Breast epithelium (tissue), 4 donors: ENCODE data around the gene ANAPC2. TPM values are rescaled to one million over a fixed set of nuclear protein-coding genes. Genes with fewer than 3 reads are reported as not detected.

Source experiments
- DNase-seq, 2 donors: peaks; one replicate each; pipeline ENCODE4 v3.0.0-alpha.2; 2019; ENCODE audit warnings: low spot score in 2 of 2
- H3K27ac ChIP-seq, 2 donors: fragments of 200-600 bp; sonication (generic) in 1 of 2; one replicate each; pipeline ENCODE4 v1.5.1; 2016 to 2019; ENCODE audit warnings: mild to moderate bottlenecking in 1 of 2
- H3K27me3 ChIP-seq, 2 donors: fragments of 200-600 bp; sonication (generic) in 1 of 2; one replicate each; pipeline versions ENCODE4 v1.5.1 to v1.6.0; 2017 to 2019; ENCODE audit warnings: control low read depth in 1 of 2, mild to moderate bottlenecking in 1 of 2
- H3K36me3 ChIP-seq: fragments of 200-600 bp; one replicate; pipeline ENCODE4 v1.5.1; 2019
- H3K4me1 ChIP-seq, 2 donors: fragments of 200-600 bp; sonication (generic); one replicate each; pipeline ENCODE4 v1.5.1; 2016 to 2019; ENCODE audit warnings: control low read depth in 1 of 2
- H3K4me3 ChIP-seq, 3 donors: fragments of 200-600 bp; sonication (generic); 1 replicate in 2 of 3; 2 replicates in 1 of 3; pipeline ENCODE4 v1.5.1; 2016 to 2019; ENCODE audit warnings: mild to moderate bottlenecking in 3 of 3, moderate library complexity in 2 of 3
- H3K9me3 ChIP-seq, 2 donors: fragments of 200-600 bp; sonication (generic) in 1 of 2; one replicate each; pipeline ENCODE4 v1.5.1; 2016 to 2019; ENCODE audit warnings: control low read depth in 1 of 2
- CTCF ChIP-seq, 3 donors: fragments of 450-650 bp; IDR thresholded peaks; one replicate each; pipeline ENCODE4 v1.5.1; 2016 to 2017; ENCODE audit warnings: antibody characterized with exemption in 3 of 3, mild to moderate bottlenecking in 3 of 3, moderate library complexity in 3 of 3
- POLR2A ChIP-seq: fragments of 450-650 bp; IDR thresholded peaks from one replicate; pipeline ENCODE4 v1.6.1; 2016; ENCODE audit warnings: antibody characterized with exemption, mild to moderate bottlenecking, moderate library complexity
- POLR2AphosphoS5 ChIP-seq, 3 donors: sonication (generic); formaldehyde crosslinking; IDR thresholded peaks; one replicate each; pipeline ENCODE4 v1.6.1; 2017; ENCODE audit warnings: antibody characterized with exemption in 3 of 3
- intact Hi-C: fragments of 100-400 bp; cut with DNase I; formaldehyde crosslinking; loops from one replicate; pipeline ENCODE4 v1.15.1; 2023; ENCODE audit warnings: low total_unique reads
- total RNA-seq, 3 donors: library from RNA; depleted of rRNA; stranded (reverse); fragments of >200 nt; gene quantifications; one replicate each; pipeline ENCODE4 v1.1.0, GENCODE V29; 2016

ANAPC2 gene
- total RNA-seq, 3 donors from 2014 or later = 32.0 to 35.7 (median 32.9) TPM

GRCh38 chr9:137227054-137227852 is 38.9 kb upstream of the ANAPC2 start, which contains the start of gene RNF224:
TSS of gene RNF224 (plus strand) at chr9:137227502. CDS start at chr9:137228336, 834 bp downstream.
- Histone ChIP-seq H3K36me3 (no peaks in the 10 kb centered on the region), H3K4me3 (peak within 1 kb of the TSS in 2 of 3 donors; percentile 6 to 25), H3K9me3 (no peaks in the 10 kb centered on the region), H3K4me1 (peaks cover 7% of the 10 kb centered on the region in 2 donors), H3K27ac (peak within 1 kb of the TSS; percentile 53 to 78), H3K27me3 (peaks cover 4 to 43% of the 10 kb centered on the region in 2 donors)
- intact Hi-C loops = loop anchor here (5.0 kb wide), 1 partner anchor 95 kb away; no protein-coding TSS in a partner anchor
- TF ChIP-seq CTCF (IDR thresholded peaks at IDR 0.05) (peak; percentile 57 to 99 (median 89)), POLR2A (no peak), POLR2AphosphoS5 (IDR thresholded peaks at IDR 0.05) (peak in 1 of 3 donors; percentile 61)
- peak; percentile 76 to 89 for DNase-seq

GRCh38 chr9:137226338-137227053 is 38.1 kb upstream of the ANAPC2 start:
- H3K27me3 ChIP-seq = peaks cover 4 to 35% of the 10 kb centered on the region in 2 donors
- H3K4me1 ChIP-seq = peaks cover 7% of the 10 kb centered on the region in 2 donors
- intact Hi-C loops = loop anchor here (5.0 kb wide), 1 partner anchor 94 kb away; no protein-coding TSS in a partner anchor
- no peak for DNase-seq
- no peaks in the 10 kb centered on the region for H3K9me3 ChIP-seq
- no peaks in the 10 kb centered on the region for H3K36me3 ChIP-seq
- peak overlapping the region in 1 of 3 donors; percentile 25 for H3K4me3 ChIP-seq
- no peak for TF ChIP-seq CTCF (IDR thresholded peaks at IDR 0.05)
- no peak for TF ChIP-seq POLR2A
- TF ChIP-seq POLR2AphosphoS5 (IDR thresholded peaks at IDR 0.05) = no peak
- peak overlapping the region; percentile 53 to 78 for H3K27ac ChIP-seq

- DNase-seq = no peak
- Histone ChIP-seq H3K4me1 (peaks cover 7% of the 10 kb centered on the region in 2 donors), H3K36me3 (no peaks in the 10 kb centered on the region), H3K27me3 (peaks cover 4 to 28% of the 10 kb centered on the region in 2 donors), H3K4me3 (no peak overlapping the region), H3K27ac (peak overlapping the region; percentile 53 to 78), H3K9me3 (no peaks in the 10 kb centered on the region)
- TF ChIP-seq POLR2AphosphoS5 (IDR thresholded peaks at IDR 0.05) (no peak), POLR2A (no peak), CTCF (IDR thresholded peaks at IDR 0.05) (no peak)
- intact Hi-C loops = loop anchor here (5.0 kb wide), 1 partner anchor 94 kb away; no protein-coding TSS in a partner anchor
Measured at GRCh38 chr9:137225699-137226331, 37.5 kb upstream of the ANAPC2 start.

GRCh38 chr9:137224830-137225694 is 36.7 kb upstream of the ANAPC2 start, which contains the start of gene CYSRT1:
TSS of gene CYSRT1 (plus strand) at chr9:137225174. CDS start at chr9:137225622, 448 bp downstream.
- Histone ChIP-seq H3K36me3 (no peaks in the 10 kb centered on the region), H3K4me1 (peaks cover 7% of the 10 kb centered on the region in 2 donors), H3K27me3 (peaks cover 4 to 21% of the 10 kb centered on the region in 2 donors), H3K9me3 (no peaks in the 10 kb centered on the region), H3K27ac (peak within 1 kb of the TSS; percentile 92 to 97), H3K4me3 (peak within 1 kb of the TSS; percentile 70 to 85 (median 77))
- DNase-seq = no peak
- TF ChIP-seq POLR2AphosphoS5 (IDR thresholded peaks at IDR 0.05) (no peak), CTCF (IDR thresholded peaks at IDR 0.05) (no peak), POLR2A (no peak)
- intact Hi-C loops = loop anchor here (5.0 kb wide), 1 partner anchor 93 kb away; no protein-coding TSS in a partner anchor
